COR-L47 (cell line): ENCODE results near the gene GRHL3.

ENCODE experiments used
- DNase-seq: peaks from one replicate; lab custom pipeline; 2025; lab: John Stamatoyannopoulos, UW

The GRHL3 gene

GRCh38 chr1:24374891-24375786, 56.0 kb downstream of the GRHL3 start:
- peak; percentile 53 for DNase-seq

- DNase-seq, result no peak
These were observed 60.7 kb downstream of the GRHL3 start for GRCh38 chr1:24379733-24380315.

- no peak for DNase-seq
These were observed 61.4 kb downstream of the GRHL3 start for GRCh38 chr1:24380508-24380907.

DNA sequence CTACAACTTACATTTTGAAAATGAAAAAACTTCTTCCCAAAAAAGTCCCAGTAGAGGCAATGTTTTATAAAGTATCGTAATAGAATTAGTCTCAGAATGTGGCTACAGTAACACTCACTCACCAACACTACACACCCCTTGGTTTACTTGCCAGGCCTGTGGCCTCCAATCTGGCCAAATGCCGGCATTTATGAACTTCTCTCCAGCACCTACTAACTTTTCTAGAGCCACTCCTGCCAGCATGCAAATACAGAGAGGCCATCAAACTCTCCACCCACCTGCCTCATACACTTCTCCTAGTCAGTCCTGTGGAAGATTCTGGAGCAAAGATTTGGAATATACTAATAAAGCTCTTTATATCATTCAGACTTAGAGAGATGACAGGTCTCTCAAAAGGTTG, 62.1 kb downstream of the GRHL3 start:
- no peak for DNase-seq

DNA sequence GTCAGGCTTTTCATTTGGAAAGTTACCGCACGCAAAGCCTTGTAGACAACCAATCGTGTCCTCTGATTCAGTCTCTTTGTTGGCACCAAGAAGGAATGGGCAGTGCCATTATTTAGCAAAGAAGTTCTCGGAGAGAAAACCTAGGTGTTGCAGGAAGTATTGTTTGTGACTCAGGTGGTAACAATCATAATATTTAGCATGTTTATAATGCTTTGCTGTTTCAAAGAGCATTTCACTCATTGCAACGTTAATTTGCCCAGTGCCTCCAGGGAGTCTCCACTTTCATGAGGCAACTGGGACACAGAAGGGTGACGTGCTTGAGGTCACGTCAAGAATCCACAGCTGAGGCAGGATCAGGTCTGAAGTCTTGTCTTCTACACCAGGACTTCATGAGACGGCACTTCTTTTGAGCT, 63.0 kb downstream of the GRHL3 start:
- DNase-seq, result no peak

- no peak for DNase-seq
These were observed 64.3 kb downstream of the GRHL3 start for GRCh38 chr1:24383381-24383940.

DNA sequence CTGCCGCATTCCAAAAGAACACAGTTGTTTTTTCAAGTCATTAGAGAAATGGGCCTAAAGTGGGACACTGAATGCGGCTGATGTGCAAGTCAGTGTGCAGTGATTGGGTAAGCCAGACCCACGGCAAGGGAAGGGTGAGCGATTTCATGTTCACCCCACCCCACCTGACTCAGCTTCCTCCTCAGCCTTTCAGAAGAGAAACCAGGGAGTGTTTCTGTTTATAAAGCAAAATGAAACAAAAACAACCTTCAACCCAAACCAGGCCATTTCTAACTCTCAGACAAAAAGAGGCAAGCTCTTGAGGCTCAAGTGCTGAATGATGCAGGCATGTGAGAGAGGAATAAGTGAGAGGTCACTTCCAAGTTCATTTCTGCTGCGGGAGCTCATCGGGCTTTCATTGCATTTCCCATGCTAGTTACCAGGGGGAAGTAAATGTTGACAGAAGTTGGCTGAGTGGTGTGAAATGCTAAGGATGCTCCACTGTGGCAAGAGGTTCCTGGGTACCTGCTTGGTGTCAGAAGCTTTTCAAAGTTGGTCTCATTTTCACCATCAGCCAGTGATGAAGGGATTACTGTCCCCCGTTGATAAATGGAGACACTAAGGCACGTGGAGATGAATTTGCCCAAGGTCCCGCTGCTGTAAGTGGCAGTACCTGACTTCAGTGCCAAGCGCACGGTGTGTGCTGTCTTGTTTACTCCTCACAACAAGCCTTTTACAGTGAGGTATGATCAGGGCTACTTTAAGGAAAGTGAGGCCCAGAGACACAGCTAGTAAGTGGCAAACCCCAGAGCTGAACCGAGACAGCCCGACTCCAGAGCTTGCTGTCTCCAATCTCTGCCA, 65.3 kb downstream of the GRHL3 start:
- no peak for DNase-seq

GRCh38 chr1:24385160-24385940, 66.2 kb downstream of the GRHL3 start:
- no peak for DNase-seq

DNA sequence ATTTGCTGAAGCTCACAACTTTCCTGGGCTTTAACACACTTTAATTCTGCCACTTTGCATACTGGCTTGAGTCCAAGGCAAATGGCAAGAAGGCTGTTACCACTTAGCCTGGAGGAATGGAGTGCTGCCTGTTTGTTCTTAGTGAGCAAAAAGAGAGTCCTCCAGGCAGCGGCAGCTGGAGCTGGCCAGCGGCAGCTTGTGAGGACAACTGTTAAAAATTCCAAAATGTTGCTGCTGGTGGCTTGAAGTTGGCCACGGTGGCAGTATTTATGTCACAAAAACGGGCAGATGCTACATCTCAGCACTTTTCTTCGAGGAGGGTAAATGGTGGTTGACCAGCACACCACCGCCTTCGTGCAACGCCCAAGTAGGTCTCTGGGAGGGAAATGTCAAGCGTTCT, 67.1 kb downstream of the GRHL3 start:
- no peak for DNase-seq

GRCh38 chr1:24386931-24387330, 67.8 kb downstream of the GRHL3 start:
- no peak for DNase-seq

DNA sequence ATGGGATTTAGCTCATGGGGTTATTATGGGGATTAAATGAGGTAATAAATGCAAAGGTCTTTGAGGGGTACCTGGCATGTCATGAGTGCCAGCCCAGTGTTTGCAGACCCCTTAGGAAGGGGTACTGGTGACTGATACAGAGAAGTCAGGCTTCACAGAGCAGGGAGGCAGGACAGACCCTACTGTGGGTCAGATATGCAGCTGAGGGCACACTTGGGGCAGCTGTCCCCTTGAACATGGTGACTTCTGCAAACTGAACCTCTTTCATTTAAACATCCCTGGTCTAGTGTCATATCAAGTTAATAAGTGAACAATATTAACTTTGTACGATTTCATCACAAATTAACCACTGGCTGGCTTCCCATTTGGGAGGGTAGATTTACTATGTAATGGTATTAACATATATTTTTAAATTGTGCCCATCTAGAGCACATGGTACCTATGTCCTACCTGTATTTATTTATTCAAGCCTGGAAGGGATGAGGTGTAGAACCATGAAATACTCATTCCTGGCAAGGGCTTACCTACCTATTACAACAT, 68.5 kb downstream of the GRHL3 start:
- no peak for DNase-seq

DNA sequence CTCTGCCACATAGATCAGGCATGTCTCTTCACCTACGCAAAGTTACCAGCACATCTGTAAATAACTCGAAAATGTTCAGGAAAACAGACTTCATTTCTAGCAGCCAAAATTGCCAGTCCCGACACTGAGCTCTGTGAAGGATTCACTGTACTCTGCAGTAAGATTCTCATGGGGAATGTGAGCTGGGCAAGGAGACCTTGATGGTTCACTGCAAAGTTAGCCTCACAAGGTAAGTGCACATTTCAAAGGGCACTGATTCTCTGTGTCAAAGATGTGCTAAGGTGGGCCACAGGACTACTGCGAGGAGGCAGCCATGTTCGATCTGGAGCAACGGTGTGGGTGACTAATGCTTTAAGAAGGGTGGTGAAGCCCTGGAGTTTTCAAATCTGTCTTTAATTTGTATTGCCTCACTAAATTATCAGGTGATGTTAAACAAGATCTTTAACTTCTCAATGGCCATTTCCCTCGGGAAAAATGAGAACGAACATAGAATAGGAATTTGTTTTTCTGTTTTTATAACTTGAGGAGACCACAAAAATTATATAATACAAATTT, 69.3 kb downstream of the GRHL3 start:
- DNase-seq, result no peak

- no peak for DNase-seq
These were observed 70.1 kb downstream of the GRHL3 start for GRCh38 chr1:24389231-24389678.

DNA sequence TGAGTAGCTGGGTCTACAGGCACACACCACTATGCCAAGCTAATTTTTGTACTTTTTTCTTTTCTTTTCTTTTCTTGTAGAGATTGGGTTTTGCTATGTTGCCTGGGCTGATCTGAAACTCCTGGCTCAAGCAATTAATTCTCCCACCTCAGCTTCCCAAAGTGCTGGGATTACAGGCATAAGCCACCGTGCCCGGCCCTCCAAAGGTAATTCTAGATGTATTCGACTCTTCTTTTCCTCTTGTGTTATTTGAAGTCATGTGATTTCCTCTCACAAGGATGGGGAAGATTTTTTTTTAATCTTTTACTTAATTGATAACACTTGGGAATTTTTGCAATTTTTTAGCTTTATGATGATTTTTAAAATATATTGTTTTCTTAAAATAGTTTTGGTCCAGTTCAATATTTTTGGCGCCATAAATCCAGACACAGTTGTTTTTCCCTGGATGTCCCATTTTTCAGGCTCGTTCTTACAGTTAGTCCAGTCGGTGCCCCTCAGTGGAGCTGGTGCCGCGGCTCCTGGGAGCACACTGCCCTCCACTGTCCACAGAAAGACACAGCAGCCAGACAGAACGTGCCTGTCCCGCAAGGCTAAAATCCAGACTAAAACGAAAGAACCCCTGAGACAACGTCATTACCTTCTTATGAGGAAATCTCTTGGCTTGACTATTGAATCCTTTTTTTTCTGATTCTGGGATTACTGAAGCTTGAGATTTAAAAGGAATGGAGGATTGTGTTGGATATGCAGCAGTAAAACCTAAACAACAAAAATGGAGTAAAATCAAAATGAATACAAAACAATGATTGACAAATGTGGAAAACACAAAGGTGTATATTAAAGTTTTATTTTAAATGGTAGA, 72.0 kb downstream of the GRHL3 start:
- DNase-seq, result peak; percentile 36

DNA sequence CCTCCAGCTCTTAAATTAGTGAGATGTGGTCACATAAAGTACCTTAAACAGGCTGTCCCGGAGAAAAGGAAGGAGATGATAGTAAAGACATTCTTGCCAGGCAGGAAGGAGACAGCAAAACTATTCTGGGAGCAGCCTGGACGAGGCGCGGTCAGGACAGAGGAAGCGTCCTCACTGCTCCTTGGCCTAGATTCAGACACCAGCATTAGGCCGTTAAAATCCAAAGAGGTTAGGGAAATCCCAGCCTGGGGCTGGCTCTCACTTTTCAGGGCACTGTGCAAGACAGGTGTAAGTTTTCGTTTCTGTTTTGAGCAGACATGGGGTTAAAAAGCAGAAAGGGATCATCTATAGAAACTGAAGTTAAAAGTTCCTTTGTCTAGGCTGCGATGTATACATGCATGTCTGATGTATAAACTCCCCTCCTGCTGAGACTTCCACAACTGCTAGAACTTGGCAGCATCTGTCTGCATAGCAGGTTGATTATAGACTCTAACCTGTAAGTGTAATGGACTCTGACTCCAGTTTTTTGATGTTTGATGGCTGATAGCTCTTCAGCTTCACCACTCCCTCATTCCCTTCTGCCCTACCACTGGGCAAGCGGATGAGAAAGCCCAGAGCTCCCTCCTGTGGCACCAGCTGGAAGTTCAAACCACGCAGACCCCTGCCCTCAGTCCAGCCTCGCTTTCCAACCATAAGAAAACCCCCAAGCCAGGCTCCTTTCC, 72.9 kb downstream of the GRHL3 start:
- DNase-seq, result peak; percentile 52

GRCh38 chr1:24392604-24392946, 73.4 kb downstream of the GRHL3 start:
- DNase-seq, result no peak

- no peak for DNase-seq
These were observed 74.0 kb downstream of the GRHL3 start for GRCh38 chr1:24392982-24393650.

GRCh38 chr1:24393892-24394291, 74.7 kb downstream of the GRHL3 start:
- DNase-seq, result no peak

- DNase-seq, result no peak
These were observed 80.9 kb downstream of the GRHL3 start for GRCh38 chr1:24400065-24400464.
